OCI-LY7 (cell line): ENCODE measurements around the gene RPRD1B. TPM values are rescaled to one million over a fixed set of nuclear protein-coding genes. Genes with fewer than 3 reads are reported as not detected.

ENCODE experiments used
- BruUV-seq: library from RNA; stranded (reverse); fragments of 400-500 nt; replicated peaks from 2 replicates; lab custom pipeline; 2021; lab: Mats Ljungman, UMichigan
- CTCF ChIA-PET: fragments of 300-600 bp; sonication (Branson Sonifier 250); formaldehyde crosslinking; loops from one replicate; lab custom pipeline; 2022; ENCODE audit warnings: antibody characterized with exemption; ENCODE audit not compliant: unreplicated experiment; lab: Charles Lee
- POLR2A ChIA-PET: fragments of 300-600 bp; sonication (Branson Sonifier 250); formaldehyde crosslinking; loops from one replicate; lab custom pipeline; 2022; ENCODE audit warnings: antibody characterized with exemption; lab: Charles Lee
- DNase-seq: peaks from one replicate; pipeline ENCODE4 v3.0.0-alpha.2; 2015; ENCODE audit warnings: low spot score
- H2AFZ ChIP-seq: fragments of 200-600 bp; sonication (generic), shearing (Covaris generic); 2 replicates; pipeline ENCODE4 v1.6.1; 2014; ENCODE audit warnings: mild to moderate bottlenecking, antibody characterized with exemption, low read length, moderate library complexity
- H3K27ac ChIP-seq: fragments of 200-600 bp; sonication (generic); 2 replicates; pipeline ENCODE4 v1.5.1; 2014; ENCODE audit warnings: mixed run types, low read depth, mild to moderate bottlenecking, moderate library complexity, low read length, inconsistent platforms; ENCODE audit not compliant: poor library complexity, severe bottlenecking
- H3K36me3 ChIP-seq: fragments of 200-600 bp; sonication (generic); 2 replicates; pipeline ENCODE4 v1.6.1; 2014; ENCODE audit warnings: mild to moderate bottlenecking, antibody characterized with exemption, low read length, moderate library complexity, mixed read lengths; ENCODE audit not compliant: insufficient read depth
- H3K4me1 ChIP-seq: fragments of 200-600 bp; sonication (generic); 2 replicates; pipeline ENCODE4 v1.5.1; 2014; ENCODE audit warnings: mild to moderate bottlenecking, low read length; ENCODE audit not compliant: insufficient read depth, poor library complexity, severe bottlenecking
- H3K4me2 ChIP-seq: fragments of 200-600 bp; sonication (generic); 2 replicates; pipeline ENCODE4 v1.6.1; 2014; ENCODE audit warnings: mild to moderate bottlenecking, low read length
- H3K4me3 ChIP-seq: fragments of 200-600 bp; sonication (generic); 2 replicates; pipeline ENCODE4 v1.5.1; 2014; ENCODE audit warnings: mild to moderate bottlenecking, low read depth, low read length; ENCODE audit not compliant: poor library complexity, severe bottlenecking
- H3K79me2 ChIP-seq: fragments of 200-600 bp; sonication (generic); 2 replicates; pipeline ENCODE4 v1.6.1; 2016; ENCODE audit warnings: low read depth, mild to moderate bottlenecking, low read length, moderate library complexity, mixed read lengths; ENCODE audit not compliant: insufficient read depth
- H3K9me2 ChIP-seq: fragments of 200-600 bp; sonication (generic); 2 replicates; pipeline ENCODE4 v1.6.1; 2016; ENCODE audit warnings: mild to moderate bottlenecking, low read length, mixed read lengths; ENCODE audit not compliant: insufficient read depth
- H3K9me3 ChIP-seq: fragments of 200-600 bp; sonication (generic); 2 replicates; pipeline ENCODE4 v1.6.1; 2014; ENCODE audit warnings: mild to moderate bottlenecking, mixed run types, low read length, mixed read lengths
- H4K20me1 ChIP-seq: fragments of 200-600 bp; sonication (generic); 2 replicates; pipeline ENCODE4 v1.6.1; 2014; ENCODE audit warnings: mild to moderate bottlenecking, antibody characterized with exemption, low read length, moderate library complexity, mixed read lengths; ENCODE audit not compliant: insufficient read depth
- EZH2phosphoT487 ChIP-seq: fragments of 200-600 bp; sonication (generic); IDR thresholded peaks from 2 replicates; pipeline ENCODE4 v1.6.1; 2018; ENCODE audit warnings: low read depth, borderline replicate concordance, mild to moderate bottlenecking, mixed run types, antibody characterized with exemption, low read length, moderate library complexity, mixed read lengths
- intact Hi-C: fragments of 100-400 bp; cut with micrococcal nuclease; formaldehyde crosslinking; loops from one replicate; pipeline ENCODE4 v1.10.0; 2022; ENCODE audit not compliant: unreplicated experiment
- total RNA-seq, 2 experiments: library from RNA; depleted of rRNA in 1 of 2; stranded (reverse); fragments of >200 nt in 1 of 2; shearing (Covaris generic) in 1 of 2; gene quantifications; 2 replicates each; pipeline ENCODE4 v1.2.3, GENCODE V29; 2014 to 2022
- TF ChIP-seq, protein P1 (sequence below): fragments of 200-600 bp; sonication (generic); conservative IDR thresholded peaks from 2 replicates; pipeline ENCODE4 v1.5.1; 2014; ENCODE audit warnings: mild to moderate bottlenecking, antibody characterized with exemption, low read length, moderate library complexity, mixed read lengths

Gene RPRD1B
- total RNA-seq, 2 experiments from 2014 or later: 45.6 to 67.9 TPM

DNA sequence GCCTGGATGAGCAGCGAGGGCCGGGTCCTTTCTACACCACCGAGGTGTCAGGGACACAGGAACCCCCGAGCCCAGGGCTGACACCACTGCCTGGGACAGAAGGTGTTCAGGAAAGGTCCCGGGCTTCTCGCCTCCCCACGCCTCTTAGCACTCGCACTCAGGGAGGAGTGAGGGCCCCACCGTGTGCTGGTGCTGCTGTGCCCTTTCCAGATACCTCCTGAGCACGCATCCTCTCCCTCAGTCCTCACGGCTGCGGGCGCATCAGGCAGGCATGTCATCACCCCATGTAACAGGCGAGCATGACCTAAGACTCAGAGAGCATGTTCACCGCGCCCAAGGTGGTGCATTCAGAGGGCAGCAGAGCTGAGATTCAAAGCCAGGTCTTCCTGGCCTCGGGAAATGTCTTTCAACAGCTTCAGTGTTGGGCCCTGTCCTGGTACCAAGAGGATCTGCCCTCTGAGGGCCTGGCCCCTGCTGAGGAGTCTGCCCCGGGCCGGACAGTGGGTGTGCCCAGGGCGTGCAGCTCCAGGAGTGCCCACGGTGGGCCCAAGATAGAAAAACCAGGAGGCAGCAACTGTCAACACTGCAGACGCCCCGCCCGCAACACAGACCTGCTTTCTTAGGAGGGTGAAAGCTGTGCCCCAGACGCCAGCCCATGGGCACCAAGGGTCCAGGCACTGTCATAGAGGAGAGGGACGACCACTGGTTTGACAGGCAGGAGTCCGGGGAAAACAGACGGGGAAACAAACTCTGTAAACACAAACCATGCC, 102.3 kb downstream of the RPRD1B start:
- TF ChIP-seq, protein P1, sequence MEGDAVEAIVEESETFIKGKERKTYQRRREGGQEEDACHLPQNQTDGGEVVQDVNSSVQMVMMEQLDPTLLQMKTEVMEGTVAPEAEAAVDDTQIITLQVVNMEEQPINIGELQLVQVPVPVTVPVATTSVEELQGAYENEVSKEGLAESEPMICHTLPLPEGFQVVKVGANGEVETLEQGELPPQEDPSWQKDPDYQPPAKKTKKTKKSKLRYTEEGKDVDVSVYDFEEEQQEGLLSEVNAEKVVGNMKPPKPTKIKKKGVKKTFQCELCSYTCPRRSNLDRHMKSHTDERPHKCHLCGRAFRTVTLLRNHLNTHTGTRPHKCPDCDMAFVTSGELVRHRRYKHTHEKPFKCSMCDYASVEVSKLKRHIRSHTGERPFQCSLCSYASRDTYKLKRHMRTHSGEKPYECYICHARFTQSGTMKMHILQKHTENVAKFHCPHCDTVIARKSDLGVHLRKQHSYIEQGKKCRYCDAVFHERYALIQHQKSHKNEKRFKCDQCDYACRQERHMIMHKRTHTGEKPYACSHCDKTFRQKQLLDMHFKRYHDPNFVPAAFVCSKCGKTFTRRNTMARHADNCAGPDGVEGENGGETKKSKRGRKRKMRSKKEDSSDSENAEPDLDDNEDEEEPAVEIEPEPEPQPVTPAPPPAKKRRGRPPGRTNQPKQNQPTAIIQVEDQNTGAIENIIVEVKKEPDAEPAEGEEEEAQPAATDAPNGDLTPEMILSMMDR: no peak
- no peak for TF ChIP-seq EZH2phosphoT487
- no peaks in the 10 kb centered on the region for H3K9me3 ChIP-seq
- ChIA-PET POLR2A (no interaction called here), CTCF (no interaction called here)
- H3K4me2 ChIP-seq: no peak overlapping the region
- H3K4me1 ChIP-seq: no peaks in the 10 kb centered on the region
- DNase-seq: no peak
- no TSS peak for BruUV-seq
- no peak overlapping the region for H3K4me3 ChIP-seq
- H3K27ac ChIP-seq: no peak overlapping the region
- no peaks in the 10 kb centered on the region for H3K9me2 ChIP-seq
- no peaks in the 10 kb centered on the region for H3K36me3 ChIP-seq
- H3K79me2 ChIP-seq: no peaks in the 10 kb centered on the region
- H2AFZ ChIP-seq: no peak overlapping the region
- intact Hi-C loops: no loop called here
- H4K20me1 ChIP-seq: no peaks in the 10 kb centered on the region

DNA sequence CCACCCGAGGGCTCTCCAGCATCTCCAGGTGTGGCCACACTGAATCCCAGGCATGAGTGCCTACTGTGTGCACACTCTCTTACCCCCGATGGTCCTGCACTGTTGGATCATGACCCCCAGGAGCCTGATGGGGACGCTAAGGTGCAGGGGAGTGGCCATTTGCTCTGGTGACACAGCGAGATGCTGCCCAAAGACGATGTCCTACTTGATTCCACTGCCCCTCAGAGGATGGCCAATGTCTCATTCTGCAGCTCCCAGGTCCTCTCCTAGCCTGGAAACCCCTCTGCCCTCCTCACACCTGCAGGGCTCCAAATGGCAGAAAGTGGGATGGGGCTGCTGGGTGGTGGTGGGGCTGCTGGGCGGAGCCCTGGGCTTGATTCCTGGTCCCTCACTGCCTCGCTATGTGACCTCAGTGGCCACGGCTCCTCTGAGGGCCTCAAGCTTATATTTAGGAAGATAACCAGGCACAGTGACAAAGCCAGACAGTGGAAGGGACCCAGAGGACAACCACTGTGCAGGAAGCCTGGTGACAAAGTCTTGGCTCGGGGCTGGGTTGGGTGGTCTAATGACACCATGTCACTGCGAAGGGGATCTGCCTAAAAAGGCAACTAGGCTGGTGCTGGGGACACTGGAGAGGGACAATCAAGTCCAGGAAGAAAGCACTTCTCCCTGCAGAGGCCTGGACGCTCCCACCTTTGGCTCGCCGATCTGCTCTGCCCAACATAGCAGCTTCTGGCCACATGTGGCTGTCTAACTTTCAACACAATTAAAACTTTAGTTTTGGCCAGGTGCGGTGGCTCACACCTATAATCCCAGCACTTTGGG, 103.1 kb downstream of the RPRD1B start:
- DNase-seq: no peak
- no peaks in the 10 kb centered on the region for H3K9me2 ChIP-seq
- no peaks in the 10 kb centered on the region for H3K9me3 ChIP-seq
- no peak overlapping the region for H3K4me2 ChIP-seq
- H2AFZ ChIP-seq: no peak overlapping the region
- no peak overlapping the region for H3K4me3 ChIP-seq
- intact Hi-C loops: no loop called here
- no peaks in the 10 kb centered on the region for H4K20me1 ChIP-seq
- ChIA-PET POLR2A (no interaction called here), CTCF (no interaction called here)
- no peak overlapping the region for H3K27ac ChIP-seq
- no peaks in the 10 kb centered on the region for H3K79me2 ChIP-seq
- TF ChIP-seq, protein P1: no peak
- TF ChIP-seq EZH2phosphoT487: no peak
- no peaks in the 10 kb centered on the region for H3K36me3 ChIP-seq
- H3K4me1 ChIP-seq: no peaks in the 10 kb centered on the region
- BruUV-seq: no TSS peak
